Muscle layer of duodenum (tissue), 2 donors: ENCODE data around the gene MSH3.

Source experiments
- H3K27ac ChIP-seq: one replicate; pipeline ENCODE4 v1.7.0; 2013; ENCODE audit warnings: mild to moderate bottlenecking, low read length
- H3K27me3 ChIP-seq: one replicate; pipeline ENCODE4 v1.7.0; 2013; ENCODE audit warnings: low read depth, mild to moderate bottlenecking, control low read depth, low read length
- H3K36me3 ChIP-seq, 2 donors: one replicate each; pipeline ENCODE4 v1.7.0; 2013; ENCODE audit warnings: low read length in 2 of 2, control low read depth in 1 of 2, mild to moderate bottlenecking in 1 of 2; ENCODE audit not compliant: insufficient read depth in 2 of 2, control insufficient read depth in 1 of 2
- H3K4me1 ChIP-seq, 2 donors: one replicate each; pipeline ENCODE4 v1.7.0; 2013; ENCODE audit warnings: low read length in 2 of 2, mild to moderate bottlenecking in 2 of 2, control low read depth in 1 of 2, moderate library complexity in 1 of 2; ENCODE audit not compliant: insufficient read depth in 2 of 2, control insufficient read depth in 1 of 2
- H3K4me3 ChIP-seq, 2 donors: one replicate each; pipeline ENCODE4 v1.7.0; 2013; ENCODE audit warnings: low read length in 2 of 2, low read depth in 1 of 2, mild to moderate bottlenecking in 1 of 2
- H3K9me3 ChIP-seq, 2 donors: one replicate each; pipeline ENCODE4 v1.7.0; 2013; ENCODE audit warnings: low read length in 2 of 2, control low read depth in 1 of 2, mild to moderate bottlenecking in 1 of 2; ENCODE audit not compliant: control insufficient read depth in 1 of 2
- donor health status: healthy.

Gene MSH3

GRCh38 chr5:80756292-80756691, 101.8 kb downstream of the MSH3 start:
- Histone ChIP-seq H3K27me3 (no peaks in the 10 kb centered on the region), H3K27ac (no peak overlapping the region), H3K4me3 (no peak overlapping the region), H3K4me1 (no peaks in the 10 kb centered on the region), H3K36me3 (peaks cover 0 to 14% of the 10 kb centered on the region in 2 donors), H3K9me3 (no peaks in the 10 kb centered on the region)

- Histone ChIP-seq H3K36me3 (peaks cover 0 to 11% of the 10 kb centered on the region in 2 donors), H3K4me1 (no peaks in the 10 kb centered on the region), H3K27ac (no peak overlapping the region), H3K9me3 (no peaks in the 10 kb centered on the region), H3K4me3 (no peak overlapping the region), H3K27me3 (no peaks in the 10 kb centered on the region)
These were observed 102.8 kb downstream of the MSH3 start for GRCh38 chr5:80757290-80757689.

- Histone ChIP-seq H3K4me3 (no peak overlapping the region), H3K4me1 (no peaks in the 10 kb centered on the region), H3K9me3 (no peaks in the 10 kb centered on the region), H3K27ac (no peak overlapping the region), H3K27me3 (no peaks in the 10 kb centered on the region), H3K36me3 (peaks cover 0 to 7% of the 10 kb centered on the region in 2 donors)
These were observed 105.6 kb downstream of the MSH3 start for GRCh38 chr5:80759866-80760577.

- peaks cover 0 to 7% of the 10 kb centered on the region in 2 donors for H3K36me3 ChIP-seq
- no peak overlapping the region for H3K27ac ChIP-seq
- no peak overlapping the region for H3K4me3 ChIP-seq
- no peaks in the 10 kb centered on the region for H3K9me3 ChIP-seq
- H3K4me1 ChIP-seq, result no peaks in the 10 kb centered on the region
- no peaks in the 10 kb centered on the region for H3K27me3 ChIP-seq
These were observed 106.2 kb downstream of the MSH3 start for GRCh38 chr5:80760680-80761079.

- Histone ChIP-seq H3K4me3 (no peak overlapping the region), H3K27me3 (no peaks in the 10 kb centered on the region), H3K36me3 (peaks cover 0 to 7% of the 10 kb centered on the region in 2 donors), H3K9me3 (no peaks in the 10 kb centered on the region), H3K4me1 (no peaks in the 10 kb centered on the region), H3K27ac (no peak overlapping the region)
These were observed 106.7 kb downstream of the MSH3 start for GRCh38 chr5:80761176-80761575.

- Histone ChIP-seq H3K27me3 (no peaks in the 10 kb centered on the region), H3K4me1 (no peaks in the 10 kb centered on the region), H3K27ac (no peak overlapping the region), H3K4me3 (no peak overlapping the region), H3K9me3 (no peaks in the 10 kb centered on the region), H3K36me3 (peaks cover 0 to 7% of the 10 kb centered on the region in 2 donors)
These were observed 107.5 kb downstream of the MSH3 start for GRCh38 chr5:80761966-80762365.

- Histone ChIP-seq H3K4me3 (no peak overlapping the region), H3K27me3 (no peaks in the 10 kb centered on the region), H3K27ac (no peak overlapping the region), H3K9me3 (no peaks in the 10 kb centered on the region), H3K36me3 (peaks cover 0 to 7% of the 10 kb centered on the region in 2 donors), H3K4me1 (no peaks in the 10 kb centered on the region)
These were observed 108.1 kb downstream of the MSH3 start for GRCh38 chr5:80762573-80762972.

GRCh38 chr5:80763211-80763610, 108.8 kb downstream of the MSH3 start:
- Histone ChIP-seq H3K4me1 (no peaks in the 10 kb centered on the region), H3K4me3 (no peak overlapping the region), H3K27me3 (no peaks in the 10 kb centered on the region), H3K9me3 (no peaks in the 10 kb centered on the region), H3K36me3 (peaks cover 4 to 11% of the 10 kb centered on the region in 2 donors), H3K27ac (no peak overlapping the region)

- Histone ChIP-seq H3K9me3 (no peaks in the 10 kb centered on the region), H3K27me3 (no peaks in the 10 kb centered on the region), H3K4me1 (no peaks in the 10 kb centered on the region), H3K36me3 (peaks cover 9 to 16% of the 10 kb centered on the region in 2 donors), H3K4me3 (no peak overlapping the region), H3K27ac (no peak overlapping the region)
These were observed 109.6 kb downstream of the MSH3 start for GRCh38 chr5:80763873-80764647.

GRCh38 chr5:80764786-80765185, 110.3 kb downstream of the MSH3 start:
- Histone ChIP-seq H3K4me1 (no peaks in the 10 kb centered on the region), H3K36me3 (peaks cover 9 to 16% of the 10 kb centered on the region in 2 donors), H3K27me3 (no peaks in the 10 kb centered on the region), H3K4me3 (no peak overlapping the region), H3K9me3 (no peaks in the 10 kb centered on the region), H3K27ac (no peak overlapping the region)

- no peaks in the 10 kb centered on the region for H3K27me3 ChIP-seq
- H3K36me3 ChIP-seq, result peaks cover 6 to 8% of the 10 kb centered on the region in 2 donors
- no peaks in the 10 kb centered on the region for H3K4me1 ChIP-seq
- H3K27ac ChIP-seq, result no peak overlapping the region
- no peak overlapping the region for H3K4me3 ChIP-seq
- H3K9me3 ChIP-seq, result no peaks in the 10 kb centered on the region
These were observed 123.2 kb downstream of the MSH3 start for GRCh38 chr5:80777347-80778287.
